ENCODE data around the gene ZNF383. TPM values are rescaled to one million over a fixed set of nuclear protein-coding genes. Genes with fewer than 3 reads are reported as not detected.

Gene ZNF383
- 5.5 and 5.9 TPM in 2 replicates for total RNA-seq

DNA sequence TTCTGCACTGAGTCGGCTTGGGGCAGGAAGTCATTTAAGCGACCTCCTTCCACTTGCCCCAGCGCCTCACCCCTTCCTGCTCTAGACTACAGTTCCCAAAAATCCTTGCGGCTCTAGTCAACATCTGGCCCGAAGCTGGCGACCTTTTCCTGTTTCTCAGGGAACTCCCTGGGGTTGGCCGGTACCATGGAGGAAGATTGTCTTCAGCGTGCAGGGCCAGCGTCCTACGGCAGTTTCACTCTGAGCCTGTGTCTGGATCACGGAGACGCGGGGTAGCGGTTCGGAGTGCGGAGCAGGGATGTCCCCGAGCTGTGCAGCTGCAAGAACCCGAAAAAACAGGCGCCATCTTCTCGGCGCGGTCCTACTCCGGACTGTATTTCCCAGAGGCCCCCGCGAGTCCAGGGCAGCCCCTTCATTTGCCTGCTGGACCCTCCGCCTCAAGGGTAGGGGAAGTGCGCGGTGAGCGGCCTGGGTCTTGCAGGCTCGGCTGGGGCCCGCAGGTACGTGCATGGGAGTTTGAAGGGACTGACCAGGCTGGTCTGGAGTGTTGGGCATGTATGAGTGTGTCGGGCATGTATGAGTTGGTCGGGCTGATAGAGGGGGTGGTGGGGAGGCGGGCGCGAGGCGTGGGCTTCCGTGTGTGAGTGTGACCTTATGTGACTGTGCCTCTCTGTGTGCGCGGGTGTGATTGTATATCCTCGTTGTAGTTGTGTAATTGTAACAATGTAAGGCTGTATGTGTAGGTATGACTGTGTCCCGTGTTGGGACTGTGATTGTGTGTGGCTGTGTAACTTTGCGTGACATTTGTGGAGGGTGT lies at the start of gene ZNF383:
Gene ZNF383, plus strand, starts transcription at position 440 of the 817 bp plus-strand sequence. CDS start 12,240 bp downstream, outside the sequence.

DNA sequence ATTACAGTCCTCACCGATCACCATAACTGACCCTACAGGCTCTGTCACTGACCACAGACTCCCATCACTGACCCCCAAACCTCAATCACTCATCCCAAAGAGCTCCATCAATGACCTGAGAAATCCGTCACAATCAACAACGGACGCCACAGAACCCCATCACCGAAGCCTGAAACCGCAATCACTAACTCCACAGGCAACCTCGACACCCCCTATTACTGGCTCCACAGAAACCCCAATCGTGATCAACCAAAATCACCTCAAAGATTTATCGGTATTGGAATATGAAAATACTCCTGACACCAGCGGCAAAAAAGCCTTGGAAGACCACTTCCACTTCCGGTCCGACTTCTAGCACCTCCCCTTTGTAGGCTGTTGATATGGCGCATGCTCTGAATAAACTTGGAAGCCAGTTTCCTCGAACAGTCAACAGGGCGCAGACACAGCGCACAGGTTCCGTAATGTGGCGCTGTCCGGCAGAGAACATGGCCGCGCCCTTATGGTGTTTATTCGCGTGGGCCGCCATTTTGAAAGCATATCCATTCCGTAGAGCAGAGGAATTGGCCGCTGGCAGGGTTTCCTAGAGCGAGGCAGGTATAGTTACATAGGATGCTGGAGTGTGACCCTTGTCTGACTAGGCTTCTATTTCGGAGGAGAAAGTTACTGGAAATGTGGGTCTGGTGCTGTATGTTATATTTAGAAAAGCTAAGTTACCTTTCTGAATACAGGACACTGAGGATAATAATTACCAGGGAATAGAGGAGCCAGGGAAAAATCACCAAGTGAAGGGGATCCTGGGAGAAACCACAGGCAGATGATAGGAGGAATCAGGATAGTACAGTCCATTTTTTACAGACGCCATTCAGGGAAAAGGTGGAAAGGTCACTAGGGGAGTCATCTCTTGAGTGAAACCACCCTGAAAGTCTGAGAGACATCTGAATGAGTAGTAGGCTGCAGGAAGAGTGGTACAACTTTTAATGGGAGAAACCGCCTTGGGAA lies 45.3 kb upstream of the ZNF383 start, which contains the start of gene ZNF585A:
Gene ZNF585A, minus strand, starts transcription at position 328 of the 999 bp plus-strand sequence. CDS start 2,785 bp downstream, outside the sequence.

Other genes with a start within 250 kb of the ZNF383 start
- gene ZNF420, start 139.8 kb upstream of the ZNF383 start, total RNA-seq = 4.8 and 5.6 TPM in 2 replicates
- 4.2 and 7.0 TPM in 2 replicates for gene ZNF585A, start 45.5 kb upstream of the ZNF383 start, total RNA-seq
- gene ZNF585B, start 7.7 kb upstream of the ZNF383 start, total RNA-seq = 8.3 and 14.4 TPM in 2 replicates
- gene ZNF527, start 152.9 kb downstream of the ZNF383 start, total RNA-seq = 4.4 and 5.2 TPM in 2 replicates
- gene ZNF569, start 249.2 kb downstream of the ZNF383 start, total RNA-seq = 6.5 and 7.0 TPM in 2 replicates